ENCODE data around the gene CCL22. TPM values are rescaled to one million over a fixed set of nuclear protein-coding genes. Genes with fewer than 3 reads are reported as not detected.

Gene CCL22
- polyA plus RNA-seq, 1 donor from 2014 or later = not detected

DNA sequence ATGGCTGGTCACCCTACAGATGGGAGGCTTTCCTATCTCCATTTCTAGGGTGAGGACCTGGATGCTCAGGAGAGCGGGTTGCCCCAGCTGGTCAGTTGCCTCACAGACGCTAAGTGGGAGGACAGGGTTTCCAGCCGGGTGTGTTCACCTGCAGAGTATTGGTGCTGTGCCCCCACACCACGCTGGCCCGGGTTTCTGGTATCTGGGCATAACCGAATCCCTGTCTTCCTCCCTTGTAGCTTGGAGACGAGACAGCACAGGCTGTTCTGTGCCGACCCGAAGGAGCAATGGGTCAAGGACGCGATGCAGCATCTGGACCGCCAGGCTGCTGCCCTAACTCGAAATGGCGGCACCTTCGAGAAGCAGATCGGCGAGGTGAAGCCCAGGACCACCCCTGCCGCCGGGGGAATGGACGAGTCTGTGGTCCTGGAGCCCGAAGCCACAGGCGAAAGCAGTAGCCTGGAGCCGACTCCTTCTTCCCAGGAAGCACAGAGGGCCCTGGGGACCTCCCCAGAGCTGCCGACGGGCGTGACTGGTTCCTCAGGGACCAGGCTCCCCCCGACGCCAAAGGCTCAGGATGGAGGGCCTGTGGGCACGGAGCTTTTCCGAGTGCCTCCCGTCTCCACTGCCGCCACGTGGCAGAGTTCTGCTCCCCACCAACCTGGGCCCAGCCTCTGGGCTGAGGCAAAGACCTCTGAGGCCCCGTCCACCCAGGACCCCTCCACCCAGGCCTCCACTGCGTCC, 23.4 kb downstream of the CCL22 start:
- no peaks in the 10 kb centered on the region for H3K9me2 ChIP-seq (ENCODE audit: insufficient read depth, low read length)
- H3K36me3 ChIP-seq (ENCODE audit: insufficient read depth, low read length) = no peaks in the 10 kb centered on the region
- no peaks in the 10 kb centered on the region for H3F3A ChIP-seq (ENCODE audit: insufficient read depth, low read length, poor library complexity, severe bottlenecking)
- H4K20me1 ChIP-seq (ENCODE audit: insufficient read depth) = no peaks in the 10 kb centered on the region
- TF ChIP-seq EZH2 (IDR thresholded peaks at IDR 0.05; ENCODE audit: borderline replicate concordance, insufficient read depth, low read length, poor library complexity, severe bottlenecking) = no peak
- no peak for TF ChIP-seq MXI1 (conservative IDR thresholded peaks at IDR 0.05; ENCODE audit: poor library complexity, severe bottlenecking)
- TF ChIP-seq SMC3 (conservative IDR thresholded peaks at IDR 0.05; ENCODE audit: poor library complexity) = no peak
- TF ChIP-seq POLR2AphosphoS5 (IDR thresholded peaks at IDR 0.05) = no peak
- no peak for TF ChIP-seq TAF1 (IDR thresholded peaks at IDR 0.05; ENCODE audit: low read depth)
- no peak for TF ChIP-seq RAD21 (conservative IDR thresholded peaks at IDR 0.05)
- no peak for TF ChIP-seq REST (IDR thresholded peaks at IDR 0.05; ENCODE audit: borderline replicate concordance)
- TF ChIP-seq, protein P1, sequence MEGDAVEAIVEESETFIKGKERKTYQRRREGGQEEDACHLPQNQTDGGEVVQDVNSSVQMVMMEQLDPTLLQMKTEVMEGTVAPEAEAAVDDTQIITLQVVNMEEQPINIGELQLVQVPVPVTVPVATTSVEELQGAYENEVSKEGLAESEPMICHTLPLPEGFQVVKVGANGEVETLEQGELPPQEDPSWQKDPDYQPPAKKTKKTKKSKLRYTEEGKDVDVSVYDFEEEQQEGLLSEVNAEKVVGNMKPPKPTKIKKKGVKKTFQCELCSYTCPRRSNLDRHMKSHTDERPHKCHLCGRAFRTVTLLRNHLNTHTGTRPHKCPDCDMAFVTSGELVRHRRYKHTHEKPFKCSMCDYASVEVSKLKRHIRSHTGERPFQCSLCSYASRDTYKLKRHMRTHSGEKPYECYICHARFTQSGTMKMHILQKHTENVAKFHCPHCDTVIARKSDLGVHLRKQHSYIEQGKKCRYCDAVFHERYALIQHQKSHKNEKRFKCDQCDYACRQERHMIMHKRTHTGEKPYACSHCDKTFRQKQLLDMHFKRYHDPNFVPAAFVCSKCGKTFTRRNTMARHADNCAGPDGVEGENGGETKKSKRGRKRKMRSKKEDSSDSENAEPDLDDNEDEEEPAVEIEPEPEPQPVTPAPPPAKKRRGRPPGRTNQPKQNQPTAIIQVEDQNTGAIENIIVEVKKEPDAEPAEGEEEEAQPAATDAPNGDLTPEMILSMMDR (IDR thresholded peaks at IDR 0.05; ENCODE audit: poor library complexity, severe bottlenecking) = no peak
- TF ChIP-seq EP300 (conservative IDR thresholded peaks at IDR 0.05; ENCODE audit: poor library complexity, severe bottlenecking) = no peak
- no peak overlapping the region for H3K9ac ChIP-seq (ENCODE audit: low read length)
- H3K4me2 ChIP-seq (ENCODE audit: low read length) = no peak overlapping the region
- H3K4me3 ChIP-seq (ENCODE audit: low read length) = no peak overlapping the region
- no peaks in the 10 kb centered on the region for H3K9me3 ChIP-seq (ENCODE audit: low read length)
- H3K27me3 ChIP-seq (ENCODE audit: insufficient read depth, low read depth, low read length) = no peaks in the 10 kb centered on the region
- H3K27ac ChIP-seq (ENCODE audit: low read length) = no peak overlapping the region
- no peak overlapping the region for H2AFZ ChIP-seq (ENCODE audit: low read depth, low read length)
- no peaks in the 10 kb centered on the region for H3K79me2 ChIP-seq (replicated peaks; ENCODE audit: insufficient read depth, low read length)

- H3K4me3 ChIP-seq (ENCODE audit: low read length) = no peak overlapping the region
- TF ChIP-seq POLR2AphosphoS5 (IDR thresholded peaks at IDR 0.05) (no peak), EP300 (conservative IDR thresholded peaks at IDR 0.05; ENCODE audit: poor library complexity, severe bottlenecking) (no peak), REST (IDR thresholded peaks at IDR 0.05; ENCODE audit: borderline replicate concordance) (no peak), MXI1 (conservative IDR thresholded peaks at IDR 0.05; ENCODE audit: poor library complexity, severe bottlenecking) (no peak), TAF1 (IDR thresholded peaks at IDR 0.05; ENCODE audit: low read depth) (no peak), RAD21 (conservative IDR thresholded peaks at IDR 0.05) (no peak), SMC3 (conservative IDR thresholded peaks at IDR 0.05; ENCODE audit: poor library complexity) (no peak)
- TF ChIP-seq, protein P1 (IDR thresholded peaks at IDR 0.05; ENCODE audit: poor library complexity, severe bottlenecking) = no peak
- H2AFZ ChIP-seq (ENCODE audit: low read depth, low read length) = no peak overlapping the region
- H3K27me3 ChIP-seq (ENCODE audit: insufficient read depth, low read depth, low read length) = no peaks in the 10 kb centered on the region
- H3K9ac ChIP-seq (ENCODE audit: low read length) = no peak overlapping the region
- H4K20me1 ChIP-seq (ENCODE audit: insufficient read depth) = no peaks in the 10 kb centered on the region
- H3K79me2 ChIP-seq (replicated peaks; ENCODE audit: insufficient read depth, low read length) = no peaks in the 10 kb centered on the region
- H3K27ac ChIP-seq (ENCODE audit: low read length) = no peak overlapping the region
- H3K36me3 ChIP-seq (ENCODE audit: insufficient read depth, low read length) = no peaks in the 10 kb centered on the region
- no peaks in the 10 kb centered on the region for H3K9me2 ChIP-seq (ENCODE audit: insufficient read depth, low read length)
- no peaks in the 10 kb centered on the region for H3F3A ChIP-seq (ENCODE audit: insufficient read depth, low read length, poor library complexity, severe bottlenecking)
- H3K9me3 ChIP-seq (ENCODE audit: low read length) = no peaks in the 10 kb centered on the region
- H3K4me2 ChIP-seq (ENCODE audit: low read length) = no peak overlapping the region
Observed at GRCh38 chr16:57382535-57383275, 24.1 kb downstream of the CCL22 start.
